ENCODE results near the gene NUB1.

Gene NUB1

DNA sequence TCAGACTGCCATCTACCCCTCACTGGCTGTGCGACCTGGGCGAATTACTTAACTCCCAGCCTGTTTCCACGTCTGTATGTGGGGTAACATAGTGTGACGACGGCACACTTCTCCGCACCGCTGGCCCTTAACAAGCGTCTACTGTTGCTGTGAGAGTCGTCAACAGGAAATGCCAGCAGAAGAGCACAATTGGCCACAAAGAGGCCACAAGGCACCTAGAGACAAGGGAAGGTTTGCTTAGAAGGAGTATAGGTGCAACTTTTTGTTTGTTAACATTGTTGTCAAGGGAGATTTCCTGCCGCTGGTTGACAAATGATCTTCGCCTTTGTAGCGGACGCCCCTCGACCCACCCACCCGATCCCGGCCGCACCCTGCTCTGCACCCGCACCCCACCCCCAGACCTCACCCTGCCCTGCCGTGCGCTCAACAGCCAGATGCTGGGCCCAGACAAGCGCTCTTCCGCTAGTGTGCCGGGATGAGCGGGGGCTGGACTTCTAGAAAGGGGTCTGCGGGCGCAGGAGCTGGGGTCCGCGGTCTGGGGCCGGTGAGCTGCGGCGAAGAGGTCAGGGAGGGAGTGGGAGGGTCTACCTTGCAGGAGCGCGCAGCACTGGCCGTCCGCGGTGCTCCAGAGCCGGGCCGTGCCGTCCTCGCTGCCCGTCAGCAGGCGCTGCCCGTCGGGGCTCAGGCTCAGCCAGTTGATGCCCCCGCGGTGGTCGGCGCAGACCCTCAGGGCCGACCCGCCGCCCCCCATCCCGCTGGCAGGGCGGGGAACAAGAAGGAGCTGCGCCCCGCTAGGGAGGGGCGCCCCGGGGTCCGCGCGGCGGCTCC, 67.4 kb downstream of the NUB1 start:
- DNase-seq, result no peak

DNA sequence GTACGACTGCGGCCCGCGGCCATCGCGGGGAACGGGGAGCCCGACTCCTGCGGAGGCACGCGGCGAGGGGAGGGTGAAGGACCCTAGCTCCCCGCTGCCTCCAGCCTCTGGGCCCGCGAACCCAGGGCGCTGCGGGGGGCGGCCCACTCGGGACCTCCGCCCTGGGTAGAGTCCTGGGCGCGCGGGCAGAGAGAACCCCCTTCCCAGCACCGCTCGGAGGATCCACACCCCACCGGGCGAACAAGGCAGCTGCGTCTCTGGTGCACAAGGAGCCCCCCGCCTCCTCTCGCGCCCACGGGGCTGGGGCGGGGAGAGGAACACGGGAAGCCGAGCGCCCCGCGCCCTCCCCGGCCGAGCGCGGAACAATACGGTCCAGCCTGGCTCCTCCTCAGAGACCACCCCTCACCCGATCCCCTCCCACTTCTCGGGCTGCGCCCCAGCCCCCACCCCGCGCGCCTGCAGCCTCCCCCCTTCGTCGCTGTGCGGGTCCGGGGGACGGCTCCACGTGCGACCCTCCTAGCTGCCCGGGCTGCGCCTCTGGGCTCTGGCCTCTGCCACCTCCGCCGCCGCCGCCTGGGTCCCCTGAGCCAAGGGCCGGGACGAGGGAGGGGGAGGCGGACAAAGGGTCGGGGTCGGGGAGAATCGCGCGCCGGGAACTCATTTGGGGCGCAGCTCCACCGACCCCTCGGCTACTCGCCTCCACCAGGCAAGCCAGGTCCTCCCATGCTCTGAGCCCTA, 68.2 kb downstream of the NUB1 start, which contains the start of gene WDR86:
TSS of gene WDR86 (minus strand) at position 372 of the 738 bp plus-strand sequence. CDS start 449 bp downstream, outside the sequence.
- no peak for DNase-seq

DNA sequence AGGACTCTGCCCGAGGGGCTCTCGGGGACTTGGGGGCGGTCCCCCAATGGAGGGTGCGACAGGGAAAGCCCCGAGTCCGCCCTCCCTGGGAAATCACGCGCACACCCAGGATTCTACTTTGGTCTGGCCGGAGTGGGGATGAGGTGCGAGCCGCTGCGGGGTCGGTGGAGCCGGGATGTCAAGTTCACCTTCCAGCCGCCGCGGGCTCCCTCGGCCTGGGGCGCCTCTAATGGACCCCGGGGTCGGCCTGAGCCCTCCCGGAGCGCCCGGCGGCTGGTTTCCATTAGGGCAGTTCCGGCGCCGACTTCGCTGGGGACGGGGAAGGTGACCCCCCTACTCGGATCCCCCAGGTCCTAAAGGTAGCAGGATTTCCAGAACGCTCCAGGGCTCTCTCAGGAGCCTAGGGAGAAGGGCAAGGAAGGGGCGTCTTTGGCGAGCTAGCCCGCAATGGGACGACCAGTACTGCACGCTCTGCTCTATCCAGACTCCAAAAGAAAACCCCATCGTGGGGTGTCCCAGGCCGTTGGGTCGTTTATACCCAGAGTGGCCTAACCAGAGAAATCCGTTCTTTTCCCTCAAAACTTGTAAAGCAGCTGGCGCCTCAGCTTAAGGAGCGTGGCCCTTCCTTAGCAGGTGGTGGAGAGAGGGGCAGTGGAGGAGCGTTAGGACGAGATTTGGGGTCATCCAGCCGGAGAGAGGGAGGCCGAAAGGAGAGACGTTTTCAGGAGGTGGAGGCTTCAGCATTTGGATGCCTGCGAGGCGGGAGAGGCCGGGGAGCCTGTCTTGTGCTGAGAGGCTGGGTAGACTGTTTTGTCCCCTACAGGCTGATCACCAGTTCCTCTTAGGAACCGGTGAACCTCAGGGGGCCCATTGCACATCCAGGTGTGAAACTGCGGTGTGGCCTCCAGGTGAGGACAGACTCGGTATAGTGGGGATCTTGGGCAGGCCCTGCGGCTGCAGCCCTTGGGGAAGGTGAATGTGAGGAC, 69.1 kb downstream of the NUB1 start:
- DNase-seq, result no peak

DNA sequence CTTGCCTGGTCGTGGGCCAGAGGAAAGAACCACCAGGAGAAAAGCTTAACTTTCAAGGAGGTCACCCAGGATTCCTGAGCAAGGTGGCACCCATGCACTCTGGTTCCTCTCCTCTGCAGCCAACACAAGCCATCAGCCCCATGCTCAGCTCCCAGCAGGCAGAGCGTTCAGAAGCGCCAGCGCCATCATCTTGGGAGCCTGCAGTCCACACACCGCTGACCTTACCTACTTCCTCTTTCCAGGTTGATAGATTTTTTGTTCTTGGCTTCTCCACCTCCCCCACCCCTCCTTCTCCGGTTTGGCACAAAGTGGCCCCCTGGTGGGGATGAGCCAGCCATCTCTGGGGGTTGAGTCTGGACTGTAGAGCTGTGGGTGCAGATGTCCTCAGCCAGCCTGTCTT, 69.9 kb downstream of the NUB1 start:
- no peak for DNase-seq

DNA sequence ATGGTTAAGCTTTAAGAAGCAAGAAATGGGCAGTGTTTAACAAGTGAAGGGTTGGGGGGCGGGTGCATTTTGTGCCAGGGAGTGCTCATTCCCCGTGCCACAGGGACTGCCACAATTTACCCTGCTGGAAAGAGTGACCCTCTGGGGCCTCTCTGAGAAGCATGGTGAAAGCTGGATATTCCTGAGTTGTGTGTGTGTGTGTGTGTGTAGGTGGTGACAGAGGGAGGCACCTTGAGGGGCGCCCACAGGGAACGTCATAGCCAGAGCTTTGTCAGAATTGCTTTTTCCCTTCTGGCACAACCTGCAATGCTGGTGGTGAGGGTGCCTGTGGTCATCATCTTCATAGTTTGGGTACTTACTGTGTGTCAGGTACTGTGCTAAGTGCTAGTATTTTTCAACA, 70.7 kb downstream of the NUB1 start:
- no peak for DNase-seq

DNA sequence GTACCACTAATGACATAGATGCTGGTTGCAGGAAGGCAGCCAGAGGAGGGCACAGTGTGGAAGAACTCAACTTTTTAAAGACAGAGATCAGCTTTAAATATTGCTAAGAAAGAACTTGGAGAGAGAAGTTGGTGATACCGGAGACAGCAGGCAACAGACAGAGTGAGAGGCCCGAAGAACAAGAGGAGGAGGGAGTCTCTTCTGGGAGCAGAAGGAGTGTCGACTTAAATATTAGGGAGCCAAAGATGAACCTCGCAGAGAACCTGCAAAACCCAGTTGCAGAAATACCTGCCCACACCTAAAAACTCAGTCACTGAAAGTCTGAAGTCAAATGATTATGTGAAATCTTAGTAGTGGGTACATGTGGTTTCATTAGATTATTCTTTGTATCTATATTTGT, 71.6 kb downstream of the NUB1 start:
- no peak for DNase-seq

DNA sequence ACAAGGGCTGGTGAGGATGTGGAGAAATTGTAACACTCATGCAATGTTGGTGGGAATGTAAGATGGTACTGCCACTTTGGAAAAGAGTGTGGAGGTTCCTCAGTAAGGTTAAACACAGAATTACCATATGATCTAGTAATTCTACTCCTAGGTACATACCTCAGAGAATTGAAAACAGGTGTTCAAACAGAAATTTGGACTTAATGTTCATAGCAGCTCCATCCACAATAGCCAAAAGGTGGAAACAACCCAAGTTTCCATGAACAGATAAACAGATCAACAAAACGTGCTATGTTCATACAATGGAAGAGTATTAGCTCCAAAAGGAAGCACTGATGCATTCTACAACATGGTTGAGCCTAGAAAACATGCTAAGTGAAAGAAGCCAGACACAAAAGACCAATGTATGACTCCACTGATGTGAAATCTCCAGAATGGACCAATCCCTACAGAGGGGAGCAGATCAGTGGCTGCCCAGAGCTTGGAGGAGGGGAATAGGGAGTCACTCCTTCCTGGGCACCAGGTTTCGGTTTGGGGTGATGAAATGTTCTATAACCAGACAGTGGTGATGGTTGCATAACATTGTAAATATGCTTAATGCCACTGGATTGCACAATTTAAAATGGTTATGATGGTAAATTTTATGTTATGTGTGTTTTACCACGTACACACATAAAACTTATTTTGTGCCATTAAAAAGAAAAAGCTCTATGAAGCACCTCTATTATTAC, 73.9 kb downstream of the NUB1 start:
- DNase-seq, result no peak

DNA sequence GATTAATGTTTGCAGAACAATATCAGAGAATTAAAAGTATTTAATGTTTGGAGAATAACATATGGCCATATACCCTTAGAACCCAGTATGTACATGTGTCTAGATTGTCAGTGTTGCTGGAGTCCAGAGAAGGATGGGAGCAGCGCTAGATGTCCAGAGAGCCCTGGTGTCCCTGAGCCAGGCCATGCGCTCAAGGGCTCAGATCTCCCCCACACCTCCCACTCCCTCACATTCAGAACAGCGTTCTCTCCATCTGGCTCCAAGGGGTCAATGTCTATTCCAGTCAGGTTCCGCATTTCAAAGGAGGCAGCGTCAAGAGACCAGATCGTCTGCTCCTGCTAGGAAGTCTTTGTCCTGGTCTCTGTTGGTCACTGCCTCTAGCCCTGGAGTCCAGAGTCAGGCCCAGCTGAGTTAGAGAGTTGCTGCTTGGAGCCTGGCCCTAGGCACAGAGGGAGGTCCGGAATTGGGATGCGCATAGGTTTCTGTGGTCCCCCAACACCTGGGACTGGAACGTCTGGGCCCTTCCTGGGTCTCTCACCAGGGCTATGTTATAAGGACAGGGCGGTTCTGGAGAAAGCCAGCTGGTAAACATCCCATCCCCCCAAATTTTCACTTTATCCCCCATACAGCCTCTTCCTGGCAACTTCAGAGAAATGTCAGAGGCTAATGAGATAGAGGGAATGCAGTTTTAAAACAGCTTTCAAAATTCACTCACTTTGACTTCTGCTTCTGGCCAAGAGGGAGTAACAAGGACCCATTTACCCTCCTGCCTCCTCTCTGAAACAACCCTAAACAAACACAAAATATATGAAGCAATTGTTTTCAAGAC, 74.7 kb downstream of the NUB1 start:
- no peak for DNase-seq

DNA sequence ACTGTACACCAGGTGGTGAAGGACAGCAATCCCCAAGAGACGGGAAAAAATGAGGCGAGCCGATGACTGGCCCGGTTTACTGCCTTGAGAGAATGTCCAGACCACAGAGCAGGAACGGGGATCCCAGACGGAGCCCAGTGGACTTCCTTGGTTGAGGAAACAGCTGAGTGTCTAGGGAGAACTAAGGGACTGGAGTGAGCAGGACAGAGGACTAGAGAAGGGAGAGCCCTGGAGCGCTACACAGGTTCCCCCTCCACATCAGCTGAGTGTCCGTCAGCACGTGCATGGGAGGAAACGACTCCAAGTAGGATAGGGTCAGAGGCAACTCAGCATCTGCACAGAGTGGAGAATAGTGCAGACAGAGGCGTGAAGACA, 75.3 kb downstream of the NUB1 start:
- no peak for DNase-seq

DNA sequence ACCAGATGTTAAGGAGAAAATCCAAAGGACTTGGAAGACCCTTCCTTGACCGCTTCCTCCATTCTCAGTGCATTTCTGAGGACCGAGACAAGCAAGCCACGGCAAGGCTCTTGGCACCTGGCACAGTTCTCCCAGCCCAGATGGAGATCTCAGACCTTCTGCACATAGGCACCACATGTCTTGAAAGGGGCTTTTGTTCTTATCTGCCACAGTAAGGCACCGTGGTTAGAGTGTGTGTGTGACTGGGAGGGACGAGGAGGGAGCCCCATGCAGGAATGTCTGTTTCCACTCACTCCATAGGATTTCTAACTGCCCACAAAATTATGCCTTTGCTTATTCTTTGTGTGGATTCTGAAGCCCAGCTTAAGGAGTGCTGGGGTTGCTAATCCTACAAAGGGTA, 78.5 kb downstream of the NUB1 start:
- no peak for DNase-seq

DNA sequence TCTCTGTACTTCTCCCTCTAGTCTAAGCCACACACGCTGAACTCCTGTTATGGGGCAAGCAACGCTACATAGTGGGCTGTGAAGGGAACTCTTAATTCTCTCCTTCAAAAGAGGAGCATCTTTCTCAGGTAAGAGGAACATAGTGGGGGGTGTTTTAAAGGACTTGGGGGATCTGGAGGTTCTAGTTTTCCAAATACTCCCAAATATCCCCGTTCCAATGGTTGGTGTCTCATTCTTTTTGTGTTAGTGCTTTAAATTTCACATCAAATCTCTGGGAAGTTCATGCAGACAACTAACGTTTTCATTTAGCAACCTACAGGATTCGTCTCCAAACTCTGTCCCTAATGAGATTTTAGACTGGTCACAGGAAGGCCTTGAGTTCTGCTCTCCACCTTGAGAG, 80.6 kb downstream of the NUB1 start:
- no peak for DNase-seq

DNA sequence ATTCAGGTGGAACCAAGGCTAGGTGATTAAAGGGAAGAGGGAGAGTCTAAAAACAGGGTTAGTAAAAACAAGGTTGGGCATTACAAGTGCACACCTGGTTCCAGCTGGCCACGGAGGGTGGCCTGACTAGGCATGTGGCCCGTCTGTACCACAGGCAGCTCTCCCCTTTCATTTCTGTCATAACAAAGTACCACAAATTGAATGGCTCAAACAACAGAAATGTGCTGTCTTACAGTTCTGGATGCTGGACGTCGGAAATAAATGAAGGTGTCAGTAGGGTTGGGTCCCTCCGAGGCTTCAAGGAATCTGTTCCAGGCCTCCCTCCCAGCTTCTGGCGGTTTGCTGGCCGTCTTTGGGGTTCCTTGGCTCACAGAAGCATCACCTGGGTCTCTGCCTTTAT, 81.6 kb downstream of the NUB1 start:
- DNase-seq, result no peak

DNA sequence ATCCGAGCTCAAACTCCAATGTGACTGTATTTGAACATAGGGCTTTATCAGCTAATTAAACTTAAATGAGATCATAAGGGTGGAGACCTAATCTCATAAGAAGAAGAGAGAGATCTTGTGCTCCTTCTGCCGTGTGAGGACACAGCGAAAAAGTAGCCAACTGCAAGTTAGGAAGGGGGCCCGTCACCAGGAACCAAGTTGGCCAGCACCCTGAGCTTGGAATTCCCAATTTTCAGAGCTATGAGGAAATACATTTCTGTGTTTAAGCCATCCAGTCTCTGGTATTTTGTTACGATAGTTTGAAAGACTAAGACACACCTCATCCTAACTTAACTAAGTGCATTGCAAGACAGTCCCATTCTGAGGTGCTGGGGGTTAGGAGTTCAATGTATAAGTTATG, 82.3 kb downstream of the NUB1 start:
- no peak for DNase-seq

DNA sequence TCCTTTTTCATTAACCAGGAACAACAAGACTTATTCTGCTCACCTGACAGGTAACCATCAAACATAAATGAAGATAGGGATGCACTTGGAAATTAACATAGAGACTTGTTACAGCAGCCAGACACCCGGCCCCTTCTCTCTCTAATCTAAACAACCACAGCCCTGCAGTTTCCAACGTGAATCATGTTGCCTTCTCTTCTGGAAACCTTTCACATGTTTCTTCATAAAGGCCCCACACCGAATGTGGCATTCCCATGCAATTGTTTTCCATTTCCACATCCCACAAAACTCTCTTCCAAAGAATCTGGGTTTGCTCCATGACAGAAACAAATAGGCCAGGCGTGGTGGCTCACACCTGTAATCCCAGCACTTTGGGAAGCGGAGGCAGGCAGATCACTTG, 83.2 kb downstream of the NUB1 start:
- DNase-seq, result no peak

DNA sequence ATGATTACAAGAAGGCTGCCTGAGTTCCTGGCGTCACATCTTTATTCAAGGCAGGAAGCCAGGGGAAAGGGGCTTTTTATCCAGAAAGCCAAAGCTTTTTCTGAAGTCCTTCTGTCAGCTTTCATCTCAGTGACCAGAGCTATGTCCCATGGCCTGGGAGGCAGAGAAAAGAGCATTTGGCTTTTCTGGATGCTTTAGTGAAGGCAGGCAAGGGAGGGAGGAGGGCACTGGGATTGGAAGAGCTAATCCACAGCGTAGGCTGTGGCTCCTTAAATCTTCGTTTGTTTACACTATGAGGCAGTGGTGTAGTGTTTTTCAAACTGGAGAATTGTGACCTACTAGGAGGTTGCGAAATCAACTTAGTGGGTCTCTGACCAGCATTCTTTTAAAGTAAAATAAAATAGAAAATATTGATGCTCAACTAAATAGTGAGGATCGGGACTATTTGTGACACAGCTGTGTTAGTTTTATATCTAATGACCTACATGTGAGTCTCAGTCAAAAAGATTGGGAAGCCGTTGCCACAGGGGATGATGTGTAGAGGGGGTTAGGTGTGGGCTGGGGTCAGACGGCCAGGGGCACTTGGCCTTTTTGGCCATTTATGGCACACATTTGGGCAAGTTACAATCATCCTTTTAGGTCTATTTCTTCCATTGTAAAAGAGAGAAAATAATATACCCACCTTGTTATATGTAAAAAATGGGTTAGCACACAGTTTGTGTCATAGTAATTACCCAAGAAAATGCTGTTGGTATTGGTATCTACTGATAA, 84.2 kb downstream of the NUB1 start:
- peak; percentile 25 for DNase-seq

DNA sequence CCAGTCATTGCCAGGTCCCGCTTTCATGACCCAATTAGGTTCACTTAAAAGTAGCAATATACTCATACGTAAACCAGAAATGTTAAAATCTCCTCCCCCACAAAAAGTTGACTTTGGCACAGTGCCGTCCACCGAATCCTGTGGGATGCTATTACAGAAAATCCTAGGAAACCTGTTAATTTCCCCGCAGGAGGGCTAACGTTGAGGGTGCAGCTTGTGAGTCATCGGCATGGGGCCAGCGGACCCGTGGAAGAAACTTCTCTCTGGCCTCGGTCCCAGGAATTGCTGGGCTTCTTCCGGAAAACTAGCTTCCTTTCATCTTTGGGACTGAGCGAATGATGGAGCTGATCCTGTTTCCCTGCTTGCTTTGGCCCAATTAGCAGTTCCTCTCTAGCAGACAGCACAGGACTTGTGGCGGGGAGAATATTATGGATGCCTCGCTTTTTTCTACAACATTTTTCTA, 84.9 kb downstream of the NUB1 start:
- peak; percentile 85 for DNase-seq

DNA sequence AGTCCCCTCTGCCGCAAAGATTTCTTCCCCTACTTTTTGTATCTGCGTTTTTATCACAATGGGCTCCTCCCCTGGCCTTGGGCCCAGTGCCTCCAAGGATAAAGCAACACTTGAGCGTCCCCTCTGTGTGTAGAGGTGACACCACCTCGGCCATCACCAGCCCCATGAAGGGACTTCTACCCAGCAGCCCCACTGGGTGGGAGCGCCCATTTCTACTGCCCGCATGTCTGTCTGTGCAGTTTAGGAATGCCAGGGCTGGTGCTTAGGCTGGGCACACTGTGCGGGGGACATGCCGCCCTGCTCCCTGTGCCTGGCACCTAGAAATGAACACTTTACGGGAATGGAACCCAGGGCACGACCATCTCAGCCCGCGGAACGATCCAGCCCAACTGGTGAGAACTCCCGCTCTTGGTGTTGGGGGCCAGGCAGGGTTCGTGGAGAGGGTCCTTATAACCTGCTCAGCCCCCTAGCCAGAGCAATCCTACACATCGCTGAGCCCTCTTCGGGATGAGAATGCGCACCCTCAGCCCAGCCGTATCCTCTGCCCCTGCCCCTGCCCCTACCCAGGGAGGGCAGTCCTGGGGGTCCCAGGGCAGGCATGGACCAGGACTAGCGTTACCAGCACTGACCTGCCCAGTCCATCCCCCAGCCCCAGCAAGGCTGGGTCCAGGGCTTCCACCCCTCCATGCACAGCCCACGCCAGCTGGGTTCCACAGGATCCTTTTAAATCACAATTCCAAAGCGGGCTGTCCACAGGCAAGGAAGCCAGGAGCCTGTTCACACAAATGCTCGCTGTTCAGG, 85.5 kb downstream of the NUB1 start:
- no peak for DNase-seq

DNA sequence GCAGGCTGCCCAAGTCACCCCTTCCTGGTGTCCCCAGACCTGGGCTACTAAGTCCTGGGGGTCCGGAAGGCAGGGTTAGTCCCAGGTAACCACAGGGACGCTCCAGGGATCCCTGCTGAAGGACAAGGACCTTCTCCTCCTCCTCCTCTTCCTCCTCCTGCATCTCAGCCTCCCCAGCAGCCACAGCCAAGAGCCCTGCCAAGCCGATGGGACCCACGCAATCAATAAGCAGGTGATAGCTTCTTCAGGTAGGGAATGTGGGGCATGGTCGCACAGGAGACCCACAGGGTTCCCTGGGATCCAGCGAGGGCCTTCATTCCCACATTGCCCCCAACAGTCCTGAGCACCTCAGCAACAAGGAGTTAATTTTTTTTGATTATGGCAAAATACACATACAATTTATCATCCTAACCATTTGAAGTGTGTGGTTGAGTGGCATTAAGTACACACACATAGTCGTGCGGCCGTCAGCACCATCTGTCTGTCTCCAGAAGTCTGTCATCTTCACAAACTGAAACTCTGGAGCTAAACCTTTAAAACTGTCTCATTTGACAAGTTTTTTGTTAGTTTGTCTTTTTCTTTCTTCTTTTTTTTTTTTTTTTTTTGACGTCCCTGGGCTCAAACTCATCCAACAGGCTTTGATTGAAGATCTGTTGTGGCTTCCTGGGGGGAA, 86.2 kb downstream of the NUB1 start:
- peak; percentile 82 for DNase-seq

Measured in NCI-H446 treated with DMSO at 0.1 percent for 48 hours (cell line).